CD4-positive, alpha-beta T cell treated with Interleukin-10 for 1 hour (primary cell): ENCODE data around the gene RNU11.
"Not testable (repeated sequence)": the region's sequence is repeated elsewhere in the genome, so short reads cannot be mapped to it uniquely, and the experiment has no call there.

ENCODE experiments used
- DNase-seq: peaks from one replicate; pipeline ENCODE4 v3.0.0-alpha.2; 2020

RNU11 gene

GRCh38 chr1:28648474-28649198 is at the start of gene RNU11:
Gene RNU11, plus strand, starts transcription at chr1:28648600.
- peak; percentile 95 for DNase-seq

- no peak for DNase-seq
These were observed 46.7 kb upstream of the RNU11 start for GRCh38 chr1:28601696-28602095.

- peak; percentile 45 for DNase-seq
These were observed 45.6 kb upstream of the RNU11 start for GRCh38 chr1:28602536-28603439.

GRCh38 chr1:28604411-28604810 is 44.0 kb upstream of the RNU11 start:
- DNase-seq = no peak

- DNase-seq = no peak
These were observed 43.4 kb upstream of the RNU11 start for GRCh38 chr1:28604962-28605361.

GRCh38 chr1:28606771-28607170 is 41.6 kb upstream of the RNU11 start:
- DNase-seq = no peak

GRCh38 chr1:28613175-28613574 is 35.2 kb upstream of the RNU11 start:
- DNase-seq = no peak

- DNase-seq = no peak
These were observed 16.7 kb upstream of the RNU11 start for GRCh38 chr1:28631713-28632112.

- no peak for DNase-seq
These were observed 15.8 kb upstream of the RNU11 start for GRCh38 chr1:28632560-28632959.

GRCh38 chr1:28640766-28641165 is 7.6 kb upstream of the RNU11 start:
- DNase-seq = peak; percentile 57

- DNase-seq = no peak
These were observed 6.1 kb upstream of the RNU11 start for GRCh38 chr1:28642056-28642846.

GRCh38 chr1:28642847-28643635 is 5.4 kb upstream of the RNU11 start, which contains the start of gene TAF12:
Gene TAF12, minus strand, starts transcription at chr1:28643067. Its CDS starts 20,986 bp downstream, at chr1:28622081.
- DNase-seq = peak; percentile 97

- no peak for DNase-seq
These were observed 3.9 kb upstream of the RNU11 start for GRCh38 chr1:28644494-28644893.

GRCh38 chr1:28645406-28645805 is 3.0 kb upstream of the RNU11 start:
- not testable (repeated sequence) for DNase-seq

- DNase-seq = no peak
These were observed 2.4 kb upstream of the RNU11 start for GRCh38 chr1:28646040-28646439.

- peak; percentile 94 for DNase-seq
These were observed 359 bp upstream of the RNU11 start for GRCh38 chr1:28648008-28648473.

GRCh38 chr1:28653063-28653462 is 4.7 kb downstream of the RNU11 start:
- DNase-seq = not testable (repeated sequence)

- peak; percentile 34 for DNase-seq
These were observed 5.5 kb downstream of the RNU11 start for GRCh38 chr1:28653870-28654269.

- DNase-seq = not testable (repeated sequence)
These were observed 7.3 kb downstream of the RNU11 start for GRCh38 chr1:28655448-28656311.

GRCh38 chr1:28656335-28656734 is 7.9 kb downstream of the RNU11 start:
- no peak for DNase-seq

- no peak for DNase-seq
These were observed 15.6 kb downstream of the RNU11 start for GRCh38 chr1:28663871-28664470.
